Gastroesophageal sphincter (tissue), 4 donors: ENCODE results near the gene MYH10. TPM values are rescaled to one million over a fixed set of nuclear protein-coding genes. Genes with fewer than 3 reads are reported as not detected.

Source experiments
- ATAC-seq: fragments of 150-250 bp; one replicate; pipeline ENCODE4 v1.9.1; 2016; ENCODE audit warnings: mild to moderate bottlenecking, moderate library complexity
- H3K27ac ChIP-seq, 4 donors: fragments of 200-600 bp; sonication (generic) in 3 of 4; 1 replicate in 3 of 4; 2 replicates in 1 of 4; pipeline ENCODE4 v1.5.1; 2016 to 2019
- H3K27me3 ChIP-seq: fragments of 200-600 bp; sonication (generic); one replicate; pipeline ENCODE4 v1.5.1; 2019
- H3K36me3 ChIP-seq, 2 donors: fragments of 200-600 bp; sonication (generic); one replicate each; pipeline ENCODE4 v1.5.1; 2019; ENCODE audit warnings: control low read depth in 1 of 2
- H3K4me1 ChIP-seq, 3 donors: fragments of 200-600 bp; sonication (generic); 1 replicate in 2 of 3; 2 replicates in 1 of 3; pipeline ENCODE4 v1.5.1; 2016 to 2019; ENCODE audit warnings: control low read depth in 2 of 3
- H3K4me3 ChIP-seq, 2 donors: fragments of 200-600 bp; sonication (generic); one replicate each; pipeline ENCODE4 v1.5.1; 2019; ENCODE audit warnings: mild to moderate bottlenecking in 1 of 2, moderate library complexity in 1 of 2
- H3K9me3 ChIP-seq, 3 donors: fragments of 200-600 bp; sonication (generic); one replicate each; pipeline ENCODE4 v1.5.1; 2017 to 2019; ENCODE audit warnings: control low read depth in 2 of 3
- CTCF ChIP-seq, 4 experiments: fragments of 200-600 bp in 2 of 4; fragments of 450-650 bp in 2 of 4; sonication (generic) in 1 of 4; IDR thresholded peaks; one replicate each; pipeline ENCODE4 v1.5.1; 2017 to 2019; ENCODE audit warnings: antibody characterized with exemption in 4 of 4, mild to moderate bottlenecking in 2 of 4, moderate library complexity in 2 of 4
- EP300 ChIP-seq: sonication (generic); formaldehyde crosslinking; IDR thresholded peaks from one replicate; pipeline ENCODE4 v1.6.1; 2017; ENCODE audit warnings: antibody characterized with exemption, mild to moderate bottlenecking
- POLR2A ChIP-seq, 2 donors: fragments of 450-650 bp; IDR thresholded peaks; one replicate each; pipeline ENCODE4 v1.6.1; 2017; ENCODE audit warnings: antibody characterized with exemption in 2 of 2, mild to moderate bottlenecking in 2 of 2, moderate library complexity in 1 of 2
- POLR2AphosphoS5 ChIP-seq: sonication (generic); formaldehyde crosslinking; IDR thresholded peaks from one replicate; pipeline ENCODE4 v1.6.1; 2017; ENCODE audit warnings: antibody characterized with exemption
- WGBS, 2 donors: methylation state at CpG; one replicate each; pipeline ENCODE4 v1.1.5; 2018; ENCODE audit warnings: low coverage in 1 of 2; 5-methylcytosine and 5-hydroxymethylcytosine counted together
- total RNA-seq, 4 donors: library from RNA; depleted of rRNA; stranded (reverse); fragments of >200 nt; gene quantifications; one replicate each; pipeline ENCODE4 v1.1.0, GENCODE V29; 2016

MYH10 gene
- total RNA-seq, 4 donors from 2014 or later, result 26.0 to 40.9 (median 34.6) TPM

DNA sequence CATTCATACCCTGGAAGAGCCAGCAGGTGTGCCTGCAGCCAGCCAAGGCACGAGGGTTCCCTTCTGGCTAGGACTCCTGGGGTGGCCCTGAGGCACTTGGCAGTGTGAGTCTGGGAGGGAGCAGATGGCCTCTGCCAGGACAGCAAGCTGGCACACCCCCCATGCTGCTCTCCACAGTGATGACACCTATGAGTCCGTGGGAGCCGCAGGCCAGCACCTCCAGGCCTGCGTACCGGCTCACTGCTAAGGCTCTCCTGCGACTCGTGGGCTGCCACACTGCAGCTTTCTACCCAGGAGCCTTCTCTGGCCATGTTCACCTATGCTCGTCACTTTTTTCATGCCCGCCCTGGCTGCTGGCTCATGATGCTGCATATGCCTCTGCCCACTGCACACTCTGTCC is 126.7 kb downstream of the MYH10 start:
- peaks cover 0 to 11% (median 0%) of the 10 kb centered on the region in 3 donors for H3K4me1 ChIP-seq
- no peak overlapping the region for H3K27ac ChIP-seq
- 83 to 98% methylated on average over 2 to 4 of the region's 9 CpGs for WGBS, 2 donors
- no peak for ATAC-seq
- H3K4me3 ChIP-seq, result no peak overlapping the region
- H3K27me3 ChIP-seq, result no peaks in the 10 kb centered on the region
- TF ChIP-seq POLR2AphosphoS5 (no peak), CTCF (IDR thresholded peaks at IDR 0.05) (no peak), EP300 (no peak), POLR2A (IDR thresholded peaks at IDR 0.05) (no peak)
- H3K36me3 ChIP-seq, result peaks cover 0 to 50% of the 10 kb centered on the region in 2 donors
- H3K9me3 ChIP-seq, result no peaks in the 10 kb centered on the region

DNA sequence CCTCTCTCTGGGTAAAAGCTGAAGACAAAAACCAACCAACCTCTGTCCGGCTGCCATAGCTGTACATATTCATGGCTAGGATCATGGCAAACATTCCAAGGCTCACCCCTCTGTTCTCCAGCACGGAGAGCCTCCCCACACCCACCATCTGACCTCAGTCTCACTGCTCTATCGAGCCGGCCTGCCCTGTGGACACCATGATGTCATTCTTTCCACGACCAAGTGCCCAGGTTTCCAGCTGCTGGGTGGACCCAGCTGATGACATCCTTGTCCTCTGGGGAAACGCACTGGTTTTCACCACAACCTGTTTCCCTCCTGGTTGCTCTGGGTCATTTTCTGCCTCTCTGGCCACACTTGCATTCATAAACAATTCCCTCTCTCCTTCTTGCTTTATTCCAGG is 127.2 kb downstream of the MYH10 start:
- Histone ChIP-seq H3K9me3 (no peaks in the 10 kb centered on the region), H3K27ac (no peak overlapping the region), H3K4me1 (peaks cover 0 to 11% (median 0%) of the 10 kb centered on the region in 3 donors), H3K27me3 (no peaks in the 10 kb centered on the region), H3K36me3 (peaks cover 0 to 50% of the 10 kb centered on the region in 2 donors), H3K4me3 (no peak overlapping the region)
- peak; percentile 60 for ATAC-seq
- 31 to 46% methylated on average over 5 of the region's 6 CpGs for WGBS, 2 donors
- TF ChIP-seq POLR2A (IDR thresholded peaks at IDR 0.05) (no peak), EP300 (no peak), CTCF (IDR thresholded peaks at IDR 0.05) (no peak)

DNA sequence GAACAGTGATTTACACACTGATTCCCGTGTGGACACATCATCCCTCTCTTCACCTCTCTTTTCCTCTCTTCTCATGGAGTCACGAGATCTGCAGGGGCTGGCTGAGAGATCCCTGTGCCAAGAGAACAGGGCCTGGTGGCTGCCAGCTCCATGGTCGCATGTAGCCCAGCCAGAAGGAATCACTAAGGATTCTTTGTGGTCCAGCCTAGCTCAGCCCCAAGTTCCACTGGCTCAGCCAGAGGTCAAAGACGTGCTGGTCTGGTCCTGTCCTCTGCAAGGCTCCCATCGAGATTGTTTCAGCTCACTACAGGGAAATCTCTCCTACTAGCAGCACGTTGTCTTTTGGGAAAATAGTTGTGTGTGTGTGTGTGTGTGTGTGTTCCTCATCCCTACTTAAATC is 128.4 kb downstream of the MYH10 start:
- Histone ChIP-seq H3K4me3 (no peak overlapping the region), H3K9me3 (no peaks in the 10 kb centered on the region), H3K27me3 (no peaks in the 10 kb centered on the region), H3K4me1 (peaks cover 0 to 11% (median 0%) of the 10 kb centered on the region in 3 donors), H3K36me3 (peaks cover 0 to 50% of the 10 kb centered on the region in 2 donors), H3K27ac (no peak overlapping the region)
- no peak for ATAC-seq
- 65 to 66% methylated on average over 3 to 5 of the region's 6 CpGs for WGBS, 2 donors
- TF ChIP-seq POLR2AphosphoS5, result no peak
- TF ChIP-seq EP300, result no peak
- TF ChIP-seq POLR2A (IDR thresholded peaks at IDR 0.05), result no peak
- TF ChIP-seq CTCF (IDR thresholded peaks at IDR 0.05), result no peak

DNA sequence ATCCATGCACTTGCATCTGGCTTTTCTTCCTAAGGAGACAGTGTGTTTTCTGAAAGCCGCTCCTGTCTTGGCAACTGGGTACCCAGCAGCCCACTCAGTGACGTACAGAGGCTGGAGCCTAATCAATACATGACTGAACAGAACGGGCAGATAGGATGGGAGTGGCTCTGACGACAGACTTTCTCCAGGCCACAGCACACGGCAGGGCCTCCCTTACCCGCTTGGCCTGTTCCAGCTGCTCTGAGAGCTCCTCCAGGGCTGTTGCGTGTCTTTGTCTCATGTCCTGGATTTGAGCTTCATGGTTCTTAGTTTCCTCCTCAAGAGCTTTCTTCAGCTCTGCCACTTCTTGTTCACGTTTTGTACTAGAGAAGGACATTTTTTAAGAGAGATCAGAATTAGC is 129.9 kb downstream of the MYH10 start:
- peaks cover 0 to 1% (median 0%) of the 10 kb centered on the region in 3 donors for H3K4me1 ChIP-seq
- H3K27me3 ChIP-seq, result no peaks in the 10 kb centered on the region
- H3K4me3 ChIP-seq, result no peak overlapping the region
- H3K9me3 ChIP-seq, result no peaks in the 10 kb centered on the region
- TF ChIP-seq EP300 (no peak), POLR2AphosphoS5 (no peak), CTCF (IDR thresholded peaks at IDR 0.05) (no peak), POLR2A (IDR thresholded peaks at IDR 0.05) (no peak)
- peaks cover 0 to 61% of the 10 kb centered on the region in 2 donors for H3K36me3 ChIP-seq
- 71 to 100% methylated on average over 2 to 5 of the region's 8 CpGs for WGBS, 2 donors
- ATAC-seq, result no peak
- no peak overlapping the region for H3K27ac ChIP-seq

- Histone ChIP-seq H3K27me3 (no peaks in the 10 kb centered on the region), H3K36me3 (peaks cover 0 to 64% of the 10 kb centered on the region in 2 donors), H3K9me3 (no peaks in the 10 kb centered on the region), H3K4me3 (no peak overlapping the region), H3K4me1 (no peaks in the 10 kb centered on the region), H3K27ac (no peak overlapping the region)
- WGBS, 2 donors, result 41 to 80% methylated on average over 1 to 3 of the region's 5 CpGs
- no peak for ATAC-seq
- TF ChIP-seq CTCF (IDR thresholded peaks at IDR 0.05) (no peak), POLR2A (IDR thresholded peaks at IDR 0.05) (no peak), POLR2AphosphoS5 (no peak), EP300 (no peak)
Measured at GRCh38 chr17:8499614-8500013, 130.9 kb downstream of the MYH10 start.
